HepG2 (cell line): Measurements from ENCODE around the gene CTF1. TPM values are rescaled to one million over a fixed set of nuclear protein-coding genes. Genes with fewer than 3 reads are reported as not detected.

Experiments
- CREM ChIP-seq, 2 experiments: sonication (generic) in 1 of 2; formaldehyde crosslinking in 1 of 2; IDR thresholded peaks; 2 replicates each; pipeline versions ENCODE4 v1.4.0 to v1.6.1; 2016 to 2020; ENCODE audit warnings: antibody characterized with exemption in 1 of 2, mild to moderate bottlenecking in 1 of 2, missing genetic modification reagents in 1 of 2
- ELK4 ChIP-seq: sonication (generic); formaldehyde crosslinking; IDR thresholded peaks from 2 replicates; pipeline ENCODE4 v1.9.0; 2021; ENCODE audit warnings: missing genetic modification reagents, borderline replicate concordance
- FOXP1 ChIP-seq, 2 experiments: fragments of 450-650 bp in 1 of 2; IDR thresholded peaks; 2 replicates each; pipeline ENCODE4 v1.6.1; 2017 to 2018; ENCODE audit warnings: antibody characterized with exemption in 1 of 2
- MED13 ChIP-seq: sonication (generic); formaldehyde crosslinking; IDR thresholded peaks from 2 replicates; pipeline ENCODE4 v1.5.0; 2020; ENCODE audit warnings: missing genetic modification reagents
- SALL2 ChIP-seq: sonication (generic); formaldehyde crosslinking; IDR thresholded peaks from 2 replicates; pipeline ENCODE4 v1.8.1; 2023; ENCODE audit warnings: mild to moderate bottlenecking, missing genetic modification reagents, inconsistent platforms
- SRSF4 ChIP-seq: fragments of 200-400 bp; formaldehyde crosslinking; IDR thresholded peaks from one replicate; pipeline ENCODE4 v1.6.1; 2018; ENCODE audit warnings: mild to moderate bottlenecking, low read depth, low read length, moderate library complexity; ENCODE audit not compliant: poor library complexity, severe bottlenecking
- TERF1 ChIP-seq: sonication (generic); formaldehyde crosslinking; IDR thresholded peaks from 2 replicates; pipeline ENCODE4 v1.8.0; 2022; ENCODE audit warnings: mild to moderate bottlenecking, missing genetic modification reagents, moderate library complexity
- TFDP1 ChIP-seq: IDR thresholded peaks from 2 replicates; pipeline ENCODE4 v1.6.1; 2016; ENCODE audit warnings: missing compliant biosample characterization, missing genetic modification reagents, borderline replicate concordance
- TP53 ChIP-seq: sonication (generic); formaldehyde crosslinking; conservative IDR thresholded peaks from 2 replicates; pipeline ENCODE4 v1.4.0; 2020; ENCODE audit warnings: missing genetic modification reagents
- ZBTB2 ChIP-seq: sonication (generic); formaldehyde crosslinking; IDR thresholded peaks from 2 replicates; pipeline ENCODE4 v1.8.0; 2022; ENCODE audit warnings: low read depth, missing genetic modification reagents
- ZBTB37 ChIP-seq: sonication (generic); formaldehyde crosslinking; IDR thresholded peaks from 2 replicates; pipeline ENCODE4 v1.4.0; 2020; ENCODE audit warnings: mild to moderate bottlenecking, missing genetic modification reagents
- ZFY ChIP-seq: sonication (generic); formaldehyde crosslinking; IDR thresholded peaks from 2 replicates; pipeline ENCODE4 v1.4.0; 2020; ENCODE audit warnings: missing genetic modification reagents
- ZNF30 ChIP-seq: sonication (generic); formaldehyde crosslinking; IDR thresholded peaks from 2 replicates; pipeline ENCODE4 v1.5.0; 2020; ENCODE audit warnings: mild to moderate bottlenecking, missing genetic modification reagents
- ZNF382 ChIP-seq: sonication (generic); formaldehyde crosslinking; IDR thresholded peaks from 2 replicates; pipeline ENCODE4 v1.5.0; 2020; ENCODE audit warnings: missing genetic modification reagents, mild to moderate bottlenecking, borderline replicate concordance
- ZNF432 ChIP-seq: sonication (generic); formaldehyde crosslinking; IDR thresholded peaks from 2 replicates; pipeline ENCODE4 v1.5.0; 2020; ENCODE audit warnings: missing genetic modification reagents, mild to moderate bottlenecking, borderline replicate concordance
- ZNF597 ChIP-seq: sonication (generic); formaldehyde crosslinking; IDR thresholded peaks from 2 replicates; pipeline ENCODE4 v1.5.0; 2020; ENCODE audit warnings: missing genetic modification reagents
- ZNF768 ChIP-seq: sonication (generic); formaldehyde crosslinking; IDR thresholded peaks from 2 replicates; pipeline ENCODE4 v1.4.0; 2020; ENCODE audit warnings: missing genetic modification reagents
- ZNF816 ChIP-seq: sonication (generic); formaldehyde crosslinking; IDR thresholded peaks from 2 replicates; pipeline ENCODE4 v1.8.0; 2022; ENCODE audit warnings: missing genetic modification reagents, mild to moderate bottlenecking, borderline replicate concordance
- ZNF839 ChIP-seq: sonication (generic); formaldehyde crosslinking; IDR thresholded peaks from 2 replicates; pipeline ENCODE4 v1.4.0; 2020; ENCODE audit warnings: missing genetic modification reagents, mild to moderate bottlenecking, borderline replicate concordance
- polyA plus RNA-seq, 8 experiments: library from polyadenylated mRNA; depleted of rRNA in 3 of 8; stranded (reverse) in 7 of 8; unstranded in 1 of 8; fragments of >200 nt; fragmentation: Illumina TruSeq in 4 of 8; extraction: Trizol in 4 of 8; gene quantifications; 2 replicates each; pipeline versions ENCODE4 v1.2.1 to v1.2.3, GENCODE V29; 2011 to 2016; ENCODE audit warnings: low read depth in 4 of 8, missing spikeins in 1 of 8, mixed read lengths in 1 of 8; ENCODE audit not compliant: insufficient read depth in 1 of 8
- total RNA-seq, 5 experiments: library from RNA; depleted of rRNA; stranded (reverse); fragments of >200 nt; fragmentation: Illumina TruSeq; extraction: Trizol; gene quantifications; 2 replicates each; pipeline ENCODE4 v1.2.3, GENCODE V29; 2016; ENCODE audit warnings: low read depth in 1 of 5

Gene CTF1
- total and polyA plus RNA-seq, 2 of the 13 experiments (the other 11 are each of a cell fraction or from before 2014, with no cell fraction given), result 0.13 to 1.8 TPM

GRCh38 chr16:30874821-30875717 lies 21.3 kb upstream of the CTF1 start (continued):
- TF ChIP-seq ZNF597 (no peak), ZBTB2 (CRISPR knock-in tag) (peak; percentile 86), TFDP1 (CRISPR knock-in tag) (peak; percentile 94), TERF1 (CRISPR knock-in tag) (peak; percentile 86; the same call in 1 of the 2 replicates), ELK4 (CRISPR knock-in tag) (peak; percentile 98; the same call in 1 of the 2 replicates), ZFY (CRISPR knock-in tag) (peak; percentile 99), ZNF839 (CRISPR knock-in tag) (peak; percentile 90; the same call in 1 of the 2 replicates), ZNF30 (CRISPR knock-in tag) (peak; percentile 38), ZNF816 (CRISPR knock-in tag) (no peak; the same call in 1 of the 2 replicates), ZBTB37 (CRISPR knock-in tag) (peak; percentile 18; the same call in 1 of the 2 replicates), FOXP1 (IDR thresholded peaks at IDR 0.05) (no peak), FOXP1 (CRISPR knock-in tag; IDR thresholded peaks at IDR 0.05) (peak; percentile 38; the same call in 1 of the 2 replicates), ZNF768 (CRISPR knock-in tag) (peak; percentile 85), MED13 (peak; percentile 92; the same call in 1 of the 2 replicates), ZNF382 (no peak), SRSF4 (no peak), SALL2 (CRISPR knock-in tag) (peak; percentile 99), CREM (IDR thresholded peaks at IDR 0.05) (peak; percentile 83), CREM (CRISPR knock-in tag; IDR thresholded peaks at IDR 0.05) (peak; percentile 39; the same call in 1 of the 2 replicates), TP53 (peak; percentile 93), ZNF432 (no peak)
